ENCODE measurements around the gene PRDM9.
"Not testable (repeated sequence)": the region's sequence is repeated elsewhere in the genome, so short reads cannot be mapped to it uniquely, and the experiment has no call there.

PRDM9 gene

GRCh38 chr5:23507278-23507685 lies at the start of gene PRDM9:
PRDM9 (plus strand) TSS chr5:23507609; CDS start chr5:23509034, 1,425 bp downstream.
- DNase-seq: no peak

- DNase-seq: no peak
Measured at GRCh38 chr5:23457780-23458179, 49.6 kb upstream of the PRDM9 start.

- DNase-seq: no peak
Measured at GRCh38 chr5:23459214-23459613, 48.2 kb upstream of the PRDM9 start.

GRCh38 chr5:23461576-23461975 lies 45.8 kb upstream of the PRDM9 start:
- DNase-seq: no peak

- DNase-seq: no peak
Measured at GRCh38 chr5:23466401-23466912, 41.0 kb upstream of the PRDM9 start.

GRCh38 chr5:23468658-23469057 lies 38.8 kb upstream of the PRDM9 start:
- DNase-seq: no peak

GRCh38 chr5:23473915-23474314 lies 33.5 kb upstream of the PRDM9 start:
- no peak for DNase-seq

GRCh38 chr5:23474315-23474714 lies 33.1 kb upstream of the PRDM9 start:
- DNase-seq: no peak

- DNase-seq: no peak
Measured at GRCh38 chr5:23476580-23476979, 30.8 kb upstream of the PRDM9 start.

GRCh38 chr5:23482642-23483041 lies 24.8 kb upstream of the PRDM9 start:
- no peak for DNase-seq

- no peak for DNase-seq
Measured at GRCh38 chr5:23483090-23483489, 24.3 kb upstream of the PRDM9 start.

GRCh38 chr5:23484096-23484495 lies 23.3 kb upstream of the PRDM9 start:
- no peak for DNase-seq

GRCh38 chr5:23486227-23486626 lies 21.2 kb upstream of the PRDM9 start:
- not testable (repeated sequence) for DNase-seq

GRCh38 chr5:23490993-23491392 lies 16.4 kb upstream of the PRDM9 start:
- DNase-seq: no peak

- no peak for DNase-seq
Measured at GRCh38 chr5:23494558-23494957, 12.9 kb upstream of the PRDM9 start.

GRCh38 chr5:23496576-23496975 lies 10.8 kb upstream of the PRDM9 start:
- no peak for DNase-seq

GRCh38 chr5:23506329-23507236 lies 826 bp upstream of the PRDM9 start:
- no peak for DNase-seq

GRCh38 chr5:23510434-23510833 lies 3.0 kb downstream of the PRDM9 start:
- not testable (repeated sequence) for DNase-seq

GRCh38 chr5:23522553-23522952 lies 15.1 kb downstream of the PRDM9 start:
- DNase-seq: no peak

GRCh38 chr5:23523031-23523430 lies 15.6 kb downstream of the PRDM9 start:
- no peak for DNase-seq

- DNase-seq: no peak
Measured at GRCh38 chr5:23523998-23524397, 16.6 kb downstream of the PRDM9 start.

- DNase-seq: no peak
Measured at GRCh38 chr5:23525751-23526150, 18.3 kb downstream of the PRDM9 start.

- DNase-seq: not testable (repeated sequence)
Measured at GRCh38 chr5:23526616-23527015, 19.2 kb downstream of the PRDM9 start.

- DNase-seq: not testable (repeated sequence)
Measured at GRCh38 chr5:23527216-23527920, 20.0 kb downstream of the PRDM9 start.
